ENCODE results near the gene NLK.

DNA sequence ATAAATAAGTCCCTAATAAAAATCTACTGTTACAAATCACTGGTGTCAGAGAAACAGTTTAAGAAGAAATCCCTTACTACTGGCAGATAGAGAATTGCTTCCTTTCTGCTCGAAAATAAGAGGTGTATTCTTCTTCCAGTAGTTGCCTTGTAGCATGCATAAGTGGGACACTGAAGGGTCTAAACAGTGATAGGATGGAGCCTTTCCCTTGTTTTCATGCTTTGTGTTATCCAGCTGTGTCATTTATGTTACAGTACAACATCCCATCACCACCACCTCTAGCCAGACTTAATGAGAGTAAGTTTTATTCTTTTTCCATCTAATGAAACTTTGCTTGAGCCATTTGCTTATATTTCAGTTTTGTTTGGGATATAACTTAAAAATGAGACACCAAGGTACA is 54.3 kb downstream of the NLK start:
- TF ChIP-seq, protein P1, sequence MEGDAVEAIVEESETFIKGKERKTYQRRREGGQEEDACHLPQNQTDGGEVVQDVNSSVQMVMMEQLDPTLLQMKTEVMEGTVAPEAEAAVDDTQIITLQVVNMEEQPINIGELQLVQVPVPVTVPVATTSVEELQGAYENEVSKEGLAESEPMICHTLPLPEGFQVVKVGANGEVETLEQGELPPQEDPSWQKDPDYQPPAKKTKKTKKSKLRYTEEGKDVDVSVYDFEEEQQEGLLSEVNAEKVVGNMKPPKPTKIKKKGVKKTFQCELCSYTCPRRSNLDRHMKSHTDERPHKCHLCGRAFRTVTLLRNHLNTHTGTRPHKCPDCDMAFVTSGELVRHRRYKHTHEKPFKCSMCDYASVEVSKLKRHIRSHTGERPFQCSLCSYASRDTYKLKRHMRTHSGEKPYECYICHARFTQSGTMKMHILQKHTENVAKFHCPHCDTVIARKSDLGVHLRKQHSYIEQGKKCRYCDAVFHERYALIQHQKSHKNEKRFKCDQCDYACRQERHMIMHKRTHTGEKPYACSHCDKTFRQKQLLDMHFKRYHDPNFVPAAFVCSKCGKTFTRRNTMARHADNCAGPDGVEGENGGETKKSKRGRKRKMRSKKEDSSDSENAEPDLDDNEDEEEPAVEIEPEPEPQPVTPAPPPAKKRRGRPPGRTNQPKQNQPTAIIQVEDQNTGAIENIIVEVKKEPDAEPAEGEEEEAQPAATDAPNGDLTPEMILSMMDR (IDR thresholded peaks at IDR 0.05), result no peak
- TF ChIP-seq EZH2 (IDR thresholded peaks at IDR 0.05; ENCODE audit: borderline replicate concordance, insufficient read depth, low read depth, low read length, poor library complexity, severe bottlenecking), result no peak

Data from B cell (primary cell).